ENCODE data around the gene KIF7.
"Not testable (repeated sequence)": the region's sequence is repeated elsewhere in the genome, so short reads cannot be mapped to it uniquely, and the experiment has no call there.

Gene KIF7

DNA sequence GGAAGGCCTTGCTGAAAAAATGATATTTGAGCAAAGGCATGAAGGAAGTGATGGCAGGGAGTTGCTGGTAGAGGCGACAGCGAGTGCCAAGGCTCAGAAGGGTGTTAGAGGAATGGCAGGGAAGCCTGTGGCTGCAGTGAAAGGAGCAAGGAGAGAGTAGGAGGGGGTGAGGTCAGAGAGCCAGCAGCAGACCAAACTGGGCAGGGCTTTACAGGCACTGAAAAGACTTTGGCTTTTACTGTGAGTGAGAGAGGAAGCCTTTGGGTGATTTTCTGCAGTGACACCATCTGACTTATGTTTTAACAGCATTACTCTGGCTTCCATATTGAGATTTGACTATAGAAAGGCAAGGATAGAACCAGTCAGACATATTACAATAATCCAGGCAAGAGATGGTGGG, 68.6 kb downstream of the KIF7 start:
- no peaks in the 10 kb centered on the region for H3K4me1 ChIP-seq (ENCODE audit: control insufficient read depth in 1 of 2, insufficient read depth in 2 of 2, low read length in 2 of 2)
- no peaks in the 10 kb centered on the region for H3K27me3 ChIP-seq (ENCODE audit: control insufficient read depth in 1 of 2, insufficient read depth in 2 of 2, low read length in 2 of 2)
- H3K9ac ChIP-seq (ENCODE audit: low read depth in 1 of 2, low read length in 2 of 2) = no peak overlapping the region
- H3K9me3 ChIP-seq (ENCODE audit: control insufficient read depth in 1 of 2, low read length in 2 of 2) = no peaks in the 10 kb centered on the region
- no peak overlapping the region for H3K4me3 ChIP-seq (ENCODE audit: low read depth in 1 of 2, low read length in 2 of 2)
- H3K36me3 ChIP-seq (ENCODE audit: control insufficient read depth in 1 of 2, insufficient read depth in 2 of 2, low read length in 2 of 2) = peaks cover 3 to 14% of the 10 kb centered on the region in 2 donors
- H3K27ac ChIP-seq (ENCODE audit: low read depth, low read length) = no peak overlapping the region

DNA sequence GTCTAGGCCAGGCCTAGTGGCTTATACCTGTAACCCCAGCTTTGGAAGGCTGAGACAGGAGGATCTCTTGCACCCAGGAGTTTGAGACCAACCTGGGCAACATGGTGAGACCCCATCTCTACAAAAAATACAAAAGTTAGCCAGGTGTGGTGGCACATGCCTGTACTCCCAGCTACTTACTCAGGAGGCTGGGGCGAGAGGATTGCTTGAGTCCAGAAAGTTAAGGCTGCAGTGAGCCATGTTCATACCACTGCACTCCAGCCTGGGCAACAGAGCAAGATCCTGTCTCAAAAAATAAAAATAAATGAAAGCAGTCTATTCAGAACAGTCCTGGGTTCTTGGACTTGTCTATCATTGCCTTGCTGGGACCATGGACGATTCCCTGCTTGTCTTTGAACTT, 74.5 kb downstream of the KIF7 start:
- not testable (repeated sequence) for H3K36me3 ChIP-seq (ENCODE audit: control insufficient read depth in 1 of 2, insufficient read depth in 2 of 2, low read length in 2 of 2); H3K27ac ChIP-seq (ENCODE audit: low read depth, low read length); H3K27me3 ChIP-seq (ENCODE audit: control insufficient read depth in 1 of 2, insufficient read depth in 2 of 2, low read length in 2 of 2); H3K4me1 ChIP-seq (ENCODE audit: control insufficient read depth in 1 of 2, insufficient read depth in 2 of 2, low read length in 2 of 2); H3K4me3 ChIP-seq (ENCODE audit: low read depth in 1 of 2, low read length in 2 of 2); H3K9me3 ChIP-seq (ENCODE audit: control insufficient read depth in 1 of 2, low read length in 2 of 2); H3K9ac ChIP-seq (ENCODE audit: low read depth in 1 of 2, low read length in 2 of 2)

- Histone ChIP-seq H3K9me3 (ENCODE audit: control insufficient read depth in 1 of 2, low read length in 2 of 2) (no peaks in the 10 kb centered on the region), H3K4me1 (ENCODE audit: control insufficient read depth in 1 of 2, insufficient read depth in 2 of 2, low read length in 2 of 2) (peaks cover 4 to 8% of the 10 kb centered on the region in 2 donors), H3K36me3 (ENCODE audit: control insufficient read depth in 1 of 2, insufficient read depth in 2 of 2, low read length in 2 of 2) (no peaks in the 10 kb centered on the region), H3K27me3 (ENCODE audit: control insufficient read depth in 1 of 2, insufficient read depth in 2 of 2, low read length in 2 of 2) (no peaks in the 10 kb centered on the region), H3K9ac (ENCODE audit: low read depth in 1 of 2, low read length in 2 of 2) (no peak overlapping the region), H3K27ac (ENCODE audit: low read depth, low read length) (no peak overlapping the region), H3K4me3 (ENCODE audit: low read depth in 1 of 2, low read length in 2 of 2) (no peak overlapping the region)
These were observed 77.1 kb downstream of the KIF7 start for GRCh38 chr15:89578146-89578545.
